Measurements from ENCODE around the gene SSU72. TPM values are rescaled to one million over a fixed set of nuclear protein-coding genes. Genes with fewer than 3 reads are reported as not detected.
A peak's percentile ranks its signal among the peaks of the same experiment; 100 is the strongest.

The SSU72 gene
- total and polyA plus RNA-seq, 4 donors: 35.4 to 57.4 (median 44.3) TPM

DNA sequence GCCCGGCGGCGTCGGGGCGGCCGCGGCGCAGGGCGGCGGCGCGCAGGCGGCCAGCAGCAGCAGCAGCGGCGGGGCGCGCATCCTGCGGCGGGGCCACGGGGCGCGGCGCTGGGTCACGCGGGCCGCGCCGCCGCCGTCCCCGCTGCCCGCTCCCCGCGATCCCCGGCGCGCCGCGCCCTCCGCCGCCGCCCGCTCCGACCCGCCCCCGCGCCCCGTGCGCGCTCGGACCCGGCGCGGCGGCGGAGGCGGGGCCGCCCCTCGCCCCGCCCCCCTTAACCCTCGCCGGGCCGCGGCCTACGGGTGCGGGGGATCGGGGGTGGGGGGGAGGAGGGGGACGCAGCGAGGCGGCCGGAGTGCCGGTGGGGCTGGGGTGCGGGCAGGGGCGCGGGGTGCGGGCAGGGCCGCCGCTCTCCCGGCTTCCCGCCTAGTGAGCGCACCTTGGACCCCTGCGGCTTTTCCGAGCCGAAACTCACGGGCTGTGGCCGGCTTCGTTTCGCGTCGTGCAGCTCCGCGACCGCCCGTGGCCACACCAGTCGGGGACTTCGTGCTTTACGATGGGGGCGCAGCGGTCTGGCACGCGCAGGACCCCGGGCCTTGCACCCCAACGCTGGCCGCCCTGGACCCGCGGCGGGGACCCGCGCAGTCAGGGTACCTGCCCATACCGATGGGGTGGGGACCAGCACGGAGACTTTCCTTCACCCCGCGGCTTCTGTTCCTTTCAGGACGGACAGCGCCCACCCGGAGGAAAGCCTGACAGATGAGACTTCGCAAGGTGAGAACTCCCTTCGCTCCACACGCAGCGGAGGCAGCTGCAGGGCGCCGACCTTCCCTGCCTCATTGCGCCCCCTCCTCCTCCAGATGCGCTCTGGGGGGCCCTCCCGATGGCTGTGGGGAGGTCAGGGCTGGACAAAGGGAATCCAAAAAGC, 25.5 kb upstream of the SSU72 start, which contains the start of gene FNDC10:
Gene FNDC10 (minus strand): TSS at position 201 of the 926 bp plus-strand sequence. CDS start 120 bp downstream, at position 81.
- H3K9me3 ChIP-seq (ENCODE audit: control insufficient read depth in 4 of 4, low read length in 3 of 4): no peaks in the 10 kb centered on the region
- no peak for DNase-seq (ENCODE audit: low spot score)
- no peak within 1 kb of the TSS for H3K9ac ChIP-seq (ENCODE audit: low read depth in 1 of 2, low read length in 2 of 2)
- 4% methylated on average over 122 of the region's 125 CpGs for WGBS
- no peak for TF ChIP-seq EGR1 (IDR thresholded peaks at IDR 0.05; ENCODE audit: low read depth in 2 of 2)
- no peak for TF ChIP-seq HNF4G (IDR thresholded peaks at IDR 0.05)
- TF ChIP-seq HNF4A (conservative IDR thresholded peaks at IDR 0.05): no peak
- no peak for TF ChIP-seq NR2F2 (IDR thresholded peaks at IDR 0.05)
- no peak for TF ChIP-seq SP1 (IDR thresholded peaks at IDR 0.05)
- no peak for TF ChIP-seq MAX (IDR thresholded peaks at IDR 0.05)
- TF ChIP-seq RAD21 (IDR thresholded peaks at IDR 0.05): no peak
- no peak for TF ChIP-seq JUND (IDR thresholded peaks at IDR 0.05)
- TF ChIP-seq RXRA (IDR thresholded peaks at IDR 0.05): no peak
- no peak for TF ChIP-seq FOXA1 (IDR thresholded peaks at IDR 0.05)
- TF ChIP-seq ATF3 (IDR thresholded peaks at IDR 0.05): no peak
- peaks cover 2 to 22% (median 13%) of the 10 kb centered on the region in 4 donors for H3K4me1 ChIP-seq (ENCODE audit: control insufficient read depth in 4 of 4, insufficient read depth in 4 of 4, low read length in 3 of 4)
- H3K27me3 ChIP-seq (ENCODE audit: control insufficient read depth in 4 of 4, insufficient read depth in 4 of 4, low read length in 3 of 4): peaks cover 0 to 11% (median 2%) of the 10 kb centered on the region in 4 donors
- H3K27ac ChIP-seq (ENCODE audit: low read depth in 1 of 2, low read length in 2 of 2): no peak within 1 kb of the TSS
- H3K4me3 ChIP-seq (ENCODE audit: low read depth in 1 of 3, low read length in 3 of 3): peak within 1 kb of the TSS in 1 of 3 donors; percentile 58
- H3K36me3 ChIP-seq (ENCODE audit: control insufficient read depth in 4 of 4, insufficient read depth in 3 of 4, low read depth in 1 of 4, low read length in 3 of 4): no peaks in the 10 kb centered on the region

GRCh38 chr1:1599030-1599934, 24.6 kb upstream of the SSU72 start:
- Histone ChIP-seq H3K4me3 (ENCODE audit: low read depth in 1 of 3, low read length in 3 of 3) (peak overlapping the region in 1 of 3 donors; percentile 58), H3K27ac (ENCODE audit: low read depth in 1 of 2, low read length in 2 of 2) (no peak overlapping the region), H3K9ac (ENCODE audit: low read depth in 1 of 2, low read length in 2 of 2) (no peak overlapping the region), H3K4me1 (ENCODE audit: control insufficient read depth in 4 of 4, insufficient read depth in 4 of 4, low read length in 3 of 4) (peaks cover 2 to 22% (median 13%) of the 10 kb centered on the region in 4 donors), H3K9me3 (ENCODE audit: control insufficient read depth in 4 of 4, low read length in 3 of 4) (no peaks in the 10 kb centered on the region), H3K36me3 (ENCODE audit: control insufficient read depth in 4 of 4, insufficient read depth in 3 of 4, low read depth in 1 of 4, low read length in 3 of 4) (no peaks in the 10 kb centered on the region), H3K27me3 (ENCODE audit: control insufficient read depth in 4 of 4, insufficient read depth in 4 of 4, low read length in 3 of 4) (peaks cover 0 to 11% (median 2%) of the 10 kb centered on the region in 4 donors)
- no peak for TF ChIP-seq EGR1 (IDR thresholded peaks at IDR 0.05; ENCODE audit: low read depth in 2 of 2)
- TF ChIP-seq JUND (IDR thresholded peaks at IDR 0.05): no peak
- TF ChIP-seq, protein P1, sequence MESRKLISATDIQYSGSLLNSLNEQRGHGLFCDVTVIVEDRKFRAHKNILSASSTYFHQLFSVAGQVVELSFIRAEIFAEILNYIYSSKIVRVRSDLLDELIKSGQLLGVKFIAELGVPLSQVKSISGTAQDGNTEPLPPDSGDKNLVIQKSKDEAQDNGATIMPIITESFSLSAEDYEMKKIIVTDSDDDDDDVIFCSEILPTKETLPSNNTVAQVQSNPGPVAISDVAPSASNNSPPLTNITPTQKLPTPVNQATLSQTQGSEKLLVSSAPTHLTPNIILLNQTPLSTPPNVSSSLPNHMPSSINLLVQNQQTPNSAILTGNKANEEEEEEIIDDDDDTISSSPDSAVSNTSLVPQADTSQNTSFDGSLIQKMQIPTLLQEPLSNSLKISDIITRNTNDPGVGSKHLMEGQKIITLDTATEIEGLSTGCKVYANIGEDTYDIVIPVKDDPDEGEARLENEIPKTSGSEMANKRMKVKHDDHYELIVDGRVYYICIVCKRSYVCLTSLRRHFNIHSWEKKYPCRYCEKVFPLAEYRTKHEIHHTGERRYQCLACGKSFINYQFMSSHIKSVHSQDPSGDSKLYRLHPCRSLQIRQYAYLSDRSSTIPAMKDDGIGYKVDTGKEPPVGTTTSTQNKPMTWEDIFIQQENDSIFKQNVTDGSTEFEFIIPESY (IDR thresholded peaks at IDR 0.05): no peak
- no peak for TF ChIP-seq FOXA2 (IDR thresholded peaks at IDR 0.05)
- TF ChIP-seq HNF4G (IDR thresholded peaks at IDR 0.05): no peak
- no peak for TF ChIP-seq ATF3 (IDR thresholded peaks at IDR 0.05)
- no peak for TF ChIP-seq GABPA (IDR thresholded peaks at IDR 0.05 in 1 of 2, conservative IDR thresholded peaks at IDR 0.05 in 1 of 2)
- TF ChIP-seq YY1 (IDR thresholded peaks at IDR 0.05): no peak
- TF ChIP-seq NR2F2 (IDR thresholded peaks at IDR 0.05): no peak
- no peak for TF ChIP-seq REST (IDR thresholded peaks at IDR 0.05)
- TF ChIP-seq RAD21 (IDR thresholded peaks at IDR 0.05): no peak
- TF ChIP-seq RXRA (IDR thresholded peaks at IDR 0.05): no peak
- TF ChIP-seq TAF1 (conservative IDR thresholded peaks at IDR 0.05): no peak
- no peak for TF ChIP-seq FOXA1 (IDR thresholded peaks at IDR 0.05)
- 10% methylated on average over 111 of the region's 111 CpGs for WGBS
- DNase-seq (ENCODE audit: low spot score): no peak

Measured in liver (tissue), 9 donors.